Renal cortical epithelial cell (primary cell): ENCODE measurements around the gene MLKL. TPM values are rescaled to one million over a fixed set of nuclear protein-coding genes. Genes with fewer than 3 reads are reported as not detected.
"Not testable (repeated sequence)": the region's sequence is repeated elsewhere in the genome, so short reads cannot be mapped to it uniquely, and the experiment has no call there.

Experiments
- DNase-seq: peaks from one replicate; pipeline ENCODE4 v3.0.0-alpha.2; 2011; ENCODE audit warnings: low read depth
- total RNA-seq: library from RNA; depleted of rRNA; stranded (reverse); fragments of >200 nt; gene quantifications from 2 replicates; pipeline ENCODE4 v1.2.3, GENCODE V29; 2014

MLKL gene
- total RNA-seq, 1 donor from 2014 or later: 11.8 TPM

DNA sequence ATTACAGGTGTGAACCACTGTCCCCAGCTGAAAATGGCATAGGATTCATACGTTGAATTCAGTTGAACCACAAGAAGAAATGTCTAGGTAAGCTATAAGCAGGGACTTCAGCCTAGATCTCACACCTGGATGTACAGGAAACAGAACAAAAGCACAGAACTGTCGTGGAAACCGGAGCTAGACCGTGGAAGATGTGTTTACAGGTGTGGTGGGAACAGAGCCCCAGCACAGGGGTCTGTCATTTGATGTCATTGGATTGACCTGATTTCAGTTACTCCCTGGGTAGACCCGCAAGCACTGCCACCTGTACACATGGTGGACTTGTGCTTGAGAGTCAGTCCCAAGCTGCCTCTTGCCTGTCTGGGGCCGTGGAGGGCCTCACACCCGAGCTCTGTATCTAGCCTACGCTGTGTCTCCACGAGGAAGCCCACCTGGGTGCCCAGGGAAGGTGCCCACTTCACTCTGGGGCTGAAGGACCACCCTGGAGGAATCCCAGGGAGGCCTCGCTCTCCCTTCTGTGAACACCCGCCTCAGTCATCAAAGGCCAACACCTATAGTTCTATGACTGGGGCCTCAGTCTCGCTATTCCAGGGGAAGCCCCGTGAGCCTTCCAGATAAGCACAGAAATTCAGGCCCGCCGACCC is 32.2 kb upstream of the MLKL start:
- no peak for DNase-seq

DNA sequence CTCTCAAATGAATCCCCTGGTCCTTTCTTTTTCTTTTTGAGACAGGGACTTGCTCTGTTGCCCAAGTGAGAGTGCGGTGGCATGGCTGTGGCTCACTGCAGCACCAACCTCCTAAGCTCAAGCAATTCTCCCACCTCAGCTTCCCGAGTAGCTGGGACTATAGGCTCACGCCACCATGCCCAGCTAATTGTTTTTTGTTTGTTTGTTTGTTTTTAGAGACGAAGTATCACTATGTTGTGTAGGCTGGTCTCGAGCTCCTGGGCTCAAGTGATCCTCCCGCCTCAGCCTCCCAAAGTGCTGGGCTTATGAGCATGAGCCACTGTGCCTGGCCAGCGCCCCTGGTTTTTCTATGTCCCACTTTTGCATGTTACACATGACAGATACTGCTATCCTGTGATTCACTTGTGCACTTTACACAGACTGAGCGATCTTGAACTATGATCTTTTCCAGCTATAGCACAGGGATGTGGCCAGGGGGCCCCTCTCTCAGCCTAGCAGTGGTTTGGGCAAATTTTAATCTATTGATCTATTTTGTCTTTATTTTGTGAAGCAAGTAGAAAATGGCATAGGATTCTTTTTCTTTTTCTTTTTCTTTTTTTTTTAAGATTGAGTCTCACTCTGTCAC is 31.3 kb upstream of the MLKL start:
- no peak for DNase-seq

DNA sequence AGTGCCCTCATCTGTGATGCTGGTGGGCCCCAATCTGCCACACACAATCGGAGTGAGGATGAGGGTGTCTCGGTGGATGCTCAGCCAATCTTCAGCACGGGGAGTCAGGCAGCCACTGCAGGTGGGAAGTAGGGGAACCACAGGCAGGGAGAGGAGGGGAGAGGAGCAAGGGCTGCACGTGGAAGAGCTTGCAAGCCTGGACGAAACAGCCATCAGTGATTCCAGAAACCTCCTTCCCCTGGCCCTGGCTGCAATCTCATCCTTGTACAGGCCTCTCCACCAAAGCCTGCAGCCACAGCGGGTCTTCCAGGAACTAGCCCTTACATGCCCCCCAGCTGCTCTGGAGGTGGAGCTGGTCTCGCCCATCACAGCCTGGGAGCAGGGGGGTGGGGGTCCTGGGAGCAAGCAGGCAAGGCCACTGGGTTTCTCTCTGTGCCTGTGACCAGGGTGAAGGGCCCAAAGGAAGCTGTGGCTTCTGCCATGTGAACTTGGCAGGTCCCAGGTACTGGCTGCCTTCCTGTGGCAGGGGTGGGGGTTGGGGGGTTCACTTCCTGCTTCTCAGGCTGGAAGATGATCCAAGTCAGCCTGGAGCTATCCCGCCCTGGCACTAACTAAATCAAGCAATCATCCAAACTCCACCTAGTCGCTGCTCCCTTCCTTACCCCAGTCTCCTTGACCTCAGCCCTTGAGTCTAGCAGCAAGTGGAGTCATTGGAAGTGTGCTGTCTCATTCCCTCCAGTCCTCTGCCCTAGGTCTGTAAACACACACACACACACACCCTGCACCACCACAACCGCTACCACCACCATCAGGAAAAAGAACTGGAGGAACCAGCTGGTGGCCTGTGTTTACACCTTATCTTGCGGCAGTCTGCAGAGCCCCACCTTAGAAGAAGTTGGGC is 29.4 kb upstream of the MLKL start:
- DNase-seq: no peak

DNA sequence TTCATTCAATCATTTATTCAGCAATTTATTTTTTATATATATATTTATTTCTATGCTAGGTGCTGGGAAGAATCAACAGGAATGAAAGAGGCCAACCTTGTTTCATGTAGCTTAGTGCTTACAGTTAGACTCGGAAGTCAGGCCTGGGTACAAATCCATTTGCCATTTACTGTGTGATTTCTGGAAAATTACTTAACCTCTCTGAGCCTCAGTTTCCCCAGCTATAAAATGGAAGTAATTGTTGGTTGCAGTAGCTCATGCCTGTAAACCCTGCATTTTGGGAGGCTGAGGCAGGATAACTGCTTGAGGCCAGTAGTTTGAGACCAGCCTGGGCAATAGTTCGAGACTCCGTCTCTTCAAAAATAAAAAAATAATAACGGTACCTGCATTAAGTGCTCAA is 27.2 kb upstream of the MLKL start:
- no peak for DNase-seq

DNA sequence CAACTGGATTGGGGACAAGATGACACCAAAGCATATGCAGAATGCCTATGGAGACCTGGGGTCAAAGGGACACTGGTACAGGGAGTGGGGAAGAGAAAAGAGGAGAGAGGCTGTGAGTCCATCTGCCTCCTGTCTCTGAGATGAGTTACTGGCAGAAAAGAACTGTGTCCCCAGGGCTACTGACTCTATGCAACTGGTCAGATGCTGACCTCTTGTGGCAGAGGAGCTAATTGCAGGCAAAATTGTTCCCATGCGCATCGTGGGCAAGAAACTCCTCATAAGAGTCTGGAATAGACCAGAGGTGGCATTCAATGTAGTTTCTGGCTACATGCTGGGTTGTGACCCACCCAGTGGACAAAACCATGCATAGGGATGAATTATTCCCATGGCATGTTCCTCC is 26.1 kb upstream of the MLKL start:
- DNase-seq: no peak

DNA sequence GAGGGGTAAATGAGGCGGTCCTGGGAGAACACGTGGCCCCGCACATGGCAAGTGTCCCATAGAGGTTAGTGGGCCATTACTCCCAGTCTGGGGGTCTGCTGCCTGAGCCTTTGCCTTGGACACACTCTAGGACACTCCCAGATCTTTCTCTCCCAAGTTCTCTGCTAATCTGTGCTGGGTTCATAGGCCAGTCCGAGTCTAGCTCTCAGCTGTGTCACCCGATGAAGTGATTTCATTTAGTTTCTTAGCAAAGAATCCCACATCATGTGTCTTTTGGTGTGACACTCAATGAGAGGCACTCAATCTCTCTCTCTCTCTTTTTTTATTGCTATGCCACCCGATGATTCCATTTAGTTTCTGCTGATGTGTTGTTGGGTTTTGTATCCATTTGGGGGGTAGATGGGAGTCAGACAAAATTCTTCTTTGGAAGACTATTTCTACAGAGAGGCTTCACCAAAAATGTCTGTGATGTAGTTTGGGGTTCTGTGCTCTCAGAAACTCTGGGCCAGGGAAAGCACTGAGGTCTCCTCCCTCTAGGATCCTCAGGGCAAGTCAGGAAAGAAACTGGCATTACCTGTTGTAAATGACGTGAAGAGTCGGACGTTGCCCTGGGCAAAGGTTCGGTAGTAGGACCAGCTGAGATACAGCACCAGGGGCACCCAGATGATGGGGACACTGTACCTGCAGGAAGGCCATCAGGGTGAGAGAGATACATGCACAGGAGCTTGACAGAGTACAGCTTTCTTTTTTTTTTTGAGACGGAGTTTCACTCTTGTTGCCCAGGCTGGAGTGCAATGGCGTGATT is 25.2 kb upstream of the MLKL start:
- no peak for DNase-seq

DNA sequence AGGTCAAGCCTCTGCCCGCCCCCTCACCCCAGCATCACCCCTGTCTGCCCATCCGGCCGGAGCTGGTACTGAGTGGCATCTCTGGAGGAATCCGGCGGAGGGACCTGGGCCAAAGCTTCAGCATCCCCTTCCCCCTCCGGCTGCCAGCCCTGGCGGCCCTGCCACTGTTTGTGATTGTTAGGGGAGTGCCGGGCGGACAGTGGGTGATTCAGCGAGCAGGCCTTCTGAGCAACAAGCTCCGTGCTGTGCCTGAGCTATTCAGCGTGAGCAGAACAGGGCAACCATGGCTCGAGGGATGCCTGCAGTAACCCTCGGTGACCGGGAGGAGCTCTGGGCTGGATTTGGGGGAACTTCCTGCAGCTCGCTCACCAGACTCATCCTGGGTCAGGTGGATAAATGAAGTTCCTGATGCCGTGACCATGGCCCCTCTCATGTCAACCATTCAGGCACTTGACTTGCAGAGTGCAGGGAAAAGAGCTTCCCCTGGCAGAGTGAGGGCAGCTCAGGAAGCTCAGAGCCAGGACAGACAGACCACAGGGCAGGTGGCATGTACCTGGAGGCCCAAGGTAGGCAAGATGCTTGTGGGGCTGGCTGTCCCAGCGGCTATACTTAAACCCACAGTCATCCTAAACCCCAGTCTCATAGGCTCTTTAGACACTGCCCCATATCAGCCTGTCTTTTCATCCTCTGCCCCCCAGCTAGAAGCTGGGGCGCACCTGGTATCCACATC is 24.3 kb upstream of the MLKL start:
- DNase-seq: peak; percentile 55

DNA sequence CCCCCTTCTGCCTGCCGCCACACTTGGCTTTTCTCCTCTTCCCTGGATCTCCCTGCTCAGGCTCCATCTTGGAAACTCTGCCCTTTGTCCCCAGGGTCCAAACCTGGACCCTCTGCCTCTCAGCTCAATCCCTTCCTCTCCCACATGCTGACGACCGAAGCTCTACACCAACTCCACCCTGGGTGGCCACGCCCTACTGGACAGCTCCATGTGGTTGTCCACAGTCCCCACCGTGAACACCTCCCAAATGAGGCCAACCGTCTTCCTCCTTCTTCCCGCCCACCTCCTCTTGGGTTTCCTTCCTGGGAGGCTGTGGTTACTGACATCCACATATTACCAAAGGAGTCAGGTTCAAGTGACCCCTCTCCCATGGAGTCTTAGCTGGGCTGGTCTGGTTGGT is 22.6 kb upstream of the MLKL start:
- no peak for DNase-seq

DNA sequence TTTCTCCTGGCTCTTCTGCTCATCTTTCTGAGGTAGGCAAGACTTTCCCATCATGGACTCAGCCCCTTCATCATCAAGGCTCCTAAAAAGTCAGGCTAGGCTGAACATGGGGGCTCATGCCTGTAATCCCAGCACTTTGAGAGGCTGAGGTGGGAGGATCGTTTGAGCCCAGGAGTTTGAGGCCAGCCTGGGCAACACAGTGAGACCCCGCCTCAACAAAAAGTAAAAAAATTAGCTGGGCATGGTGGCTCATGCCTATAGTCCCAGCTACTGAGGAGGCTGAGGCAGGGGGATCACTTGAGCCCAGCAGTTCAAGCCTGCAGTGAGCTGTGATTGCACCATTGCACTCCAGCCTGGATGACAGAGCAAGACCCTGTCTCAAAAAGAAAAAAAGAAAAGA is 21.5 kb upstream of the MLKL start:
- not testable (repeated sequence) for DNase-seq

DNA sequence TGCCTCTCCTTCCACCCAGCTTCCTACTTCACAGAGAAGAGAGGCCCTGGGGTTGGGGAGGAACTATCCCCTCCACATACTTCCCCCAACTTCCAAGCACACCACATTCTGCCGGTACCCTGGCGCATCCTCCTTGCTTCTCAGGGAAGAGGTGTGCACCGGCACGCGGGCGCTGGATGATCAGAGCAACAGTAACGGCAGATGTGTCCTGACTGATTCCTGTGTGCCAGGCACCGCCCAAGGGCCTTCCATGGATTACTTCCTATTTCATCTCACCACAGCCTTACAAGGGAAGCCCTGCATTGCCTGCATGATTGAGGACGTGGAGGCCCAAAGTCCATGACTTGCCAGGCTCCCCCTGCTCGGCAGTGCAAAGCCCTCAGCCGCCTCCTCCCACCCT is 21.1 kb upstream of the MLKL start:
- DNase-seq: no peak

DNA sequence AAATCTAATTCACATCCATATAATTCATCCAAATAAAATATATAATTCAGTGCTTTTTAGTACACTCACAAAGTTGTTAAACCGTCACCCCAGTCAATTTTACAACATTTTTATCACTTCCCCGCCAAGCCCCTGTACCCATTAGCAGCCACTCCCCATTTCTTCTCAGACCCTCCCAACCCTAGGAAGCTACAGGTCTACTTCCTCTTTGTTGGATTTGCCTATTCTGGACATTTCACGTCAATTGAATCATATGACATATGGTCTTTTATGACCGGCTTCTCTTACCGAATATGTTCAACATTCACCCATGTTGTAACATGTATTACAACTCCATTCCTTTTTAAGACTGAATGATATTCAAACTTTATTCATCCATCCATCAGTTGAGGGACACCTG is 19.9 kb upstream of the MLKL start:
- DNase-seq: no peak

DNA sequence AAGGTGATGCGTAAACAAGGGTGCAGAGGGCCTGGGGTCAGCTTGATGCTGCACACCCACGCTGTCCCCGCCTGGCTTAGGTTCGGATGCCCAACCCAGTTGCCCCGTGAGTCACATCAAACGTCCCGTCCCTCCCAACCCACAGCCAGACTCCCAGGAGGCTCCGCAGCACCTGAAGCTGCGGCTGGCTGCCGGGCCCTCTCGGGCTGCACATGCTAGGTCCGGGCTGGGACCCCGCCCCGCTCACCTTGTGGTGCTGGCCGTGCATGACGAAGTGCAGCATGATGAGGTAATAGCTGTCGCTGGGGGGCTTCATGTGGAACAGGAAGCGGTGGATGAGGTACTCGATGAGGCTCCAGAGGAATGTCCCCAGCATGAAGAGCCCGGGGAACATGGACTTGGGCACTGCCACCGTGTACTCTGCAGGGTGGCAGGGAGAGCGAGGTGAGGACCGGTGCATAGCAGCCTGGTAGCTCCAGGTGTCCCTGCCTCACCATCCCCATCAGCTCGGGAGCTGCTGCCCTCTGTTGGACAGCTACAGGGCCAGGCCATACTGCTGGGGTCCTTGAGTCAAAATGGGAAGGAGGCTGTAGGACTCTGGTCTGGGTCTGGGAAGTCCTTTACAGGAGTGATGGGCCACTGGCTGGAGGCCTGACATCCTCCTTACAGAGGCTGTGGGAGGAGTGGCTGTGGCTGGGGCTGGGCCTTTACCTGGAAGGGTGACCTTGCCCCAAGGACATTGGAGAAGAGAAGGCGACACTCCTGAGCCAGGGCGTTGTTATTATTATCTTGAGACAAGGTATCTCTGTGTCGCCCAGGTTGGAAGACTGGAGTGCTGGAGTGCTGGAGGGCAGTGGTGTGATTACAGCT is 18.3 kb upstream of the MLKL start:
- DNase-seq: no peak

DNA sequence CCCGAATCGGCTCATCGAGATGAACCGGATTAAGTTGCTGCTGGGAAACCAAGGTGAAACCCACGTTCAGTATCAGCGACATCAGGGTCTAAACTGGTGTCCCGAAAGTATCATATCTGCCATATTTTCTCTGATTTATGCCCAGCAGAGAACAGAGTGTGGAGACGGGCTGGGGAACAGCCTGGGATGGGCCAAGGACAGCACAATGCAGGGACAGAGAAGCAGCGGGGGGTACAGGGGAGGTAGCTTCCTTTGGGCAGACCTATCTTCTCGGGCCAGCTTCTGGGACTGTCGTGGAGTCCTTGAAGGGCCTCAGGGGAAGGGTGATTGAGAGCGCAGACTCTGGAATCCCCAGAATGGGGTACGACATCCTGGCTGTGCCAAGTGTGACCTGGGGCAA is 17.5 kb upstream of the MLKL start:
- no peak for DNase-seq

DNA sequence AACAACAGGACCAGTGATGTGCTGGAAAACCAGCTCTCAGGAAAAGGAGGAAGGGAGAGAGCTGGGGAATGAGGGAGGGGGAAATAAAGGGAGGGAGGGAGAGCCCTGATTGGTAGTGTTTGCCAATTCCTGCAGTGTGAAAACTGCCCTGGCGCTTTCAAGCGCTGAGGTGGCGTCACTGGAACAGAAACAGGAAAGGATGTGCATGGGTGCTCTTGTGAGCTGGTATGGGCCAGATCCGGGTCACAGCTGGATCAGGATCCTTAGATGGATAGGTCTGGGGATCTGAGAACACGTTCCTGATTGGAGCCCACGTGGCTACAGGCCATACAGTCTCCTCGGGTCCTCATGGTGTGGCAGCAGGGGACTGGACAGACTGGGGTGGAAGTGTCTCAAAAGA is 16.7 kb upstream of the MLKL start:
- DNase-seq: no peak

DNA sequence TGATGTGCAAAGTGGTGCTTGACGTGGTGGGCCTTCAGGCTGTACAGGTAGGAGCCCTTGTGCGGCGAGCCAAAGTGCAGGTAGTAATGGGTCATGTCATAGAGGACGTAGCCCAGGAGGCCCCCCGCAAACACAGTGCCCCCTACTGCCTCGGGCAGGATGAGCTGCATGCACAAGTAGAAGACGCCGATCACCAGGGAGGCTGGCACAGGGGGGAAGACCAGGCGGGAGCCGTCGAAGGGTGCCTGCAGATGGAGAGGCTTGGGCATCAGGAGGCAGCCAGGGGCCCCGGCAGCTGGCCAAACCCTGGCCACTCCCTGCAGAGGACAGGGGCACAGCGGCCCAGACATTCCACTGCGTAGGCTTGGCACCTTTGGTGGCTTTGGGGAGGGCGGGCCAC is 15.7 kb upstream of the MLKL start:
- DNase-seq: no peak

DNA sequence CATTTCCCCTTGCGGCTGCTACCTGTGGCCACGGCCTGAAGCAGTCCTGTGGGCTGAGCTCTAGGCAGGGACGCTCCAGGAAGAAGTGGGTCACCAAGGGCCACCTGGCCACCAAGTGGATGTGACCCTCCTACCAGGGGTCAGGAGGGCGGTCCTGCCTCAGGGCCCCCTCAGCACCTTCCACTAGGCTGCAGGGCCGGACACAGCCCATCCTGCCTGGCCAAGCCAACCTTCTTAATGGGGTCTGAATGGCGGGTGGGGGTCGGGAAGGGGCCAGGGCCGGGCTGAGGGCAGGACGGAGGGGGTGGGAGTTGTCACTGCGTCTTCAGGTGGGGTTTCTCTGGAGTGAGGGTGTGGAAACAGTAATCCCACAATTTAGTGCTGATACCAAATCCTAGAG is 13.2 kb upstream of the MLKL start:
- DNase-seq: no peak

DNA sequence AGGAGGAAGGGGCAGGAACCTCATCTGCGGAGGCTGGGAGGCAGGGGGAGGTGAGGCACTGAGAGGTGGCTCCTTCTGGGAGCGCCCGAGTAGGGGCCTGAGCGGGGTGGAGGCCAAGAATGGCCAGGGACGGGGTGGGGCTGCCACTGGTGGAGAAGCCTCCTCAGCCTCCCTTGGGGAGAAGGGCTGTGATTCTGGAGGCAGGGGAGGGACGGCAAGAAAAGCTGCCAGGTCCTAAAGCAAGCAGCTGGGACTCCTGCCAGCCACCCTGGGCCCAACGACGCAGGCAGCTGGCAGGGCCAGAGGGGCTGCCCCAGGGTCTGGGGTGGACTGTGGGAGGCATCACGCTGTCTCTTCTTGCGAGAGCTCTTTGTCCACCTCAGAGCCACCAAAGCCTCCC is 12.7 kb upstream of the MLKL start:
- DNase-seq: no peak

DNA sequence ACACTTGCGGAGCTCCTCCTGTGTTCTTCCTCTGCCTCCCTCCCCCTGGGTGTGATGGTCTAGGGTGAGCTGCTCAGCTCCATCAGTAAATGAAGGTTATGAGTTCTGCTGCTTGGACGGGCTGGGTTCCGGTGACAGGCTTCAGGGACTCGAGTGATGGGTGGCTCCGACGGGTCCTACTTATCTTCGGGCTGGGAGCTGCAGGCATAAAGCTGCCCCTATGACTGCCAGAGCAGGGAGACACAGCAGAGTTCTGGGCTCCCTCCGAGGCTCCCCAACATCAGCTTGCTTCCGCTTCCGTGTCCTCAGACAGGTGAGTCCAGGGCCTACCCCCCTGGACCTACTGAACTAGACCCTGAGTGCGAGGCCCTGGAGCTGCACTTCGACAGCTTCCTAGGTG is 11.3 kb upstream of the MLKL start:
- DNase-seq: no peak

DNA sequence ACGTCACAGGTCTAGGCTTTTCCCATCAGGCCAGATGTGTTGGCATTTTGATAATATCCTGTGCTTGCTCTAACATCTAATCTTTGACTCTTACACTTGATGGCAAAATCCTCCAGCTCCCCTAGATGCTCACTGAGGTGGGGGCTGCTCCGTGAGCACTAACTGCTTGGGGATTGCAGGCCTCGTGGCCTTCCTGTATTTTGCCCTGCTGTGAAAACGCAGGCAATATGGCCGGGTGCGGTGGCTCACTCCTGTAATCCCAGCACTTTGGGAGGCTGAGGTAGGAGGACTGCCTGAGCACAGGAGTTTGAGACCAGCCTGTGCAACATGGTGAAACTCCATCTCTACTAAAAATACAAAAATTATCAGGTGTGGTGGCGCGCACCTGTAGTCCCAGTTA is 9.7 kb upstream of the MLKL start:
- DNase-seq: no peak

DNA sequence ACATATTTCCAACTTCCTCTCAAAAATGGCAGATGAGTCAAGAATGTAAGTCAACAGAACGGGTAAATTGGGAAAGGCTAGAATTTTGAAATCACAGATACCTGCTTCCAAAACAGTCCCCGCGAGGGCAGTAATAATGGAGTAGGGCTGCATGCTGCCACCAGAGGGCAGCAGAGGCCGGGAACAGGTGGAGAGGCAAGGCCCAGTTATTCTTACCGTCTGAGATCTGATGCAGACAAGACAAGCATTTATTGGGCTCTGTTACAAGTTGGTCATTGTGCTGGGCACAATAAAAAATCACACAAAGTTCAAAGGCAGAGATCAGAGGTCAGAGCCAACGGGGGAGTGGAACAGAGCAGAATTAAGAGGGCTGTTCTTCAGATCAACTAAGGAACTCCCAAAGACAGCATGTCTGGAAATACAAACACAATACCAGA is 8.8 kb upstream of the MLKL start:
- DNase-seq: peak; percentile 56

DNA sequence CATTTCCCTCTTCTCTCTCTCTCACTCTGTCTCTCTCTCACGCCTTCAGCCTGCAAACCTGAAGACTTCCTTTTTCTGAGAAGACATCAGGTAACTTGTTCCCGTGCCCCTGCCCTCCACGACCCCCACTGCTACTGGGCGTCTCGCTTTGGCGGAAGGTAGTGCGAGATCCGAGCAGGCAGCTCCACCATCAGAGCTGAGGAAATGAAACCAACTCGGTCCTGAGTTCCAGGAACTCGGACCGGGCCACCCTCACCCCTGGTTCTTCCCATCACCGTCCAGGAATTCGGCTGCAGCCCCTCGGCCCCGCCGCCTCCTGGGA is 585 bp downstream of the MLKL start:
- DNase-seq: no peak
